Esophagus muscularis mucosa (tissue), 3 donors: ENCODE measurements around the gene KCNQ5.

ENCODE experiments used
- POLR2A ChIP-seq: fragments of 450-650 bp; IDR thresholded peaks from one replicate; pipeline ENCODE4 v1.6.1; 2017; ENCODE audit warnings: antibody characterized with exemption, moderate library complexity, mild to moderate bottlenecking, low read depth
- POLR2AphosphoS5 ChIP-seq, 2 donors: sonication (generic); formaldehyde crosslinking; IDR thresholded peaks; one replicate each; pipeline ENCODE4 v1.6.1; 2017; ENCODE audit warnings: antibody characterized with exemption in 2 of 2
- TF ChIP-seq, protein P1 (sequence below), 3 experiments: fragments of 200-600 bp in 2 of 3; fragments of 450-650 bp in 1 of 3; sonication (generic) in 2 of 3; IDR thresholded peaks; one replicate each; pipeline ENCODE4 v1.5.1; 2017 to 2019; ENCODE audit warnings: antibody characterized with exemption in 3 of 3, mild to moderate bottlenecking in 2 of 3, moderate library complexity in 1 of 3

DNA sequence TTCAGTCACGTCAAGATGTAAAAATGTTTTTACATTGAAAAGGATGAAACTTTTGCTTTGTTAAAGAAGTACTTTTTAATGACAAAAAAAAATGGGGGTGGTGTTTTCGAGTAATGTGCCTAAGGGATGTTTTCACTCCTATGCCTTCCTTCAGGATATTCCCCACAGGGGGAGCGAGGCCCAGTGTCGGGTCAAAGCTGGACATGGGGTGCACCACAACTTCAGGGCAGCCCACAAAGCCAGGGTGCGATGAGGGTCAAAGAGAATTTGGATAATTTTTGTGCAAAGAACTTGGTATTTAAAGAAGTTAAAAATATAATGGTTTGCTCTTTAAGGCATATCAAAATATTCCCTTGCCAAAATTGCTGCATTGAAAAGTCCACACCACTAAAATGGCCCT is 247.8 kb downstream of the KCNQ5 start:
- TF ChIP-seq, protein P1, sequence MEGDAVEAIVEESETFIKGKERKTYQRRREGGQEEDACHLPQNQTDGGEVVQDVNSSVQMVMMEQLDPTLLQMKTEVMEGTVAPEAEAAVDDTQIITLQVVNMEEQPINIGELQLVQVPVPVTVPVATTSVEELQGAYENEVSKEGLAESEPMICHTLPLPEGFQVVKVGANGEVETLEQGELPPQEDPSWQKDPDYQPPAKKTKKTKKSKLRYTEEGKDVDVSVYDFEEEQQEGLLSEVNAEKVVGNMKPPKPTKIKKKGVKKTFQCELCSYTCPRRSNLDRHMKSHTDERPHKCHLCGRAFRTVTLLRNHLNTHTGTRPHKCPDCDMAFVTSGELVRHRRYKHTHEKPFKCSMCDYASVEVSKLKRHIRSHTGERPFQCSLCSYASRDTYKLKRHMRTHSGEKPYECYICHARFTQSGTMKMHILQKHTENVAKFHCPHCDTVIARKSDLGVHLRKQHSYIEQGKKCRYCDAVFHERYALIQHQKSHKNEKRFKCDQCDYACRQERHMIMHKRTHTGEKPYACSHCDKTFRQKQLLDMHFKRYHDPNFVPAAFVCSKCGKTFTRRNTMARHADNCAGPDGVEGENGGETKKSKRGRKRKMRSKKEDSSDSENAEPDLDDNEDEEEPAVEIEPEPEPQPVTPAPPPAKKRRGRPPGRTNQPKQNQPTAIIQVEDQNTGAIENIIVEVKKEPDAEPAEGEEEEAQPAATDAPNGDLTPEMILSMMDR (IDR thresholded peaks at IDR 0.05): no peak
- TF ChIP-seq POLR2A (no peak), POLR2AphosphoS5 (IDR thresholded peaks at IDR 0.05) (no peak)
